Prostate gland (tissue), 2 donors: ENCODE measurements around the gene SLC25A26.

Source experiments
- CTCF ChIP-seq, 4 experiments: fragments of 200-600 bp in 2 of 4; fragments of 450-650 bp in 2 of 4; sonication (generic) in 2 of 4; IDR thresholded peaks; 1 replicate in 3 of 4; 2 replicates in 1 of 4; pipeline ENCODE4 v1.5.1; 2016 to 2019; ENCODE audit warnings: antibody characterized with exemption in 4 of 4, mild to moderate bottlenecking in 2 of 4, moderate library complexity in 2 of 4
- POLR2AphosphoS5 ChIP-seq: sonication (generic); formaldehyde crosslinking; IDR thresholded peaks from one replicate; pipeline ENCODE4 v1.6.1; 2017; ENCODE audit warnings: antibody characterized with exemption

- no peak for TF ChIP-seq CTCF (IDR thresholded peaks at IDR 0.05)
- no peak for TF ChIP-seq POLR2AphosphoS5
Observed at GRCh38 chr3:66248641-66249040, 27.8 kb downstream of the SLC25A26 start.
